HG03159 (cell line): ENCODE results near the gene CPEB3.
"Not testable (repeated sequence)": the region's sequence is repeated elsewhere in the genome, so short reads cannot be mapped to it uniquely, and the experiment has no call there.

Experiments
- ATAC-seq: cut with Tn5 transposase; IDR thresholded peaks from one replicate; pipeline ENCODE4 v1.9.1; 2021; ENCODE audit warnings: mild to moderate bottlenecking, moderate library complexity; ENCODE audit not compliant: unreplicated experiment

Gene CPEB3

DNA sequence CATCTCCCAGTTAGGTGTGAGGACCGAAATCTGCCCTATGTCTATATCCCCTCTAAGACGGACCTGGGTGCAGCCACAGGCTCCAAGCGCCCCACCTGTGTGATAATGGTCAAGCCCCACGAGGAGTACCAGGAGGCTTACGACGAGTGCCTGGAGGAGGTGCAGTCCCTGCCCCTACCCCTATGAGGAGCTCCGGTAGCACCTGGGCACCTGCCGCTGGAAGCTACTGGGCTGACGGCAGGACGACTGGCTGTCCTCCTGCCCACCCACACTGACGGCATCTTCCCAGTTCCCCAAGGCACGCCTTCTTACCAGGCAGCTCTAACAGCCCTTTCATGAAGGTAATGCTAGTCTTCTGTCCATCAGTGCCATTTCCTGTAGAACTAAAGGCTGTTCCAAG is 74.3 kb downstream of the CPEB3 start:
- ATAC-seq = not testable (repeated sequence)

DNA sequence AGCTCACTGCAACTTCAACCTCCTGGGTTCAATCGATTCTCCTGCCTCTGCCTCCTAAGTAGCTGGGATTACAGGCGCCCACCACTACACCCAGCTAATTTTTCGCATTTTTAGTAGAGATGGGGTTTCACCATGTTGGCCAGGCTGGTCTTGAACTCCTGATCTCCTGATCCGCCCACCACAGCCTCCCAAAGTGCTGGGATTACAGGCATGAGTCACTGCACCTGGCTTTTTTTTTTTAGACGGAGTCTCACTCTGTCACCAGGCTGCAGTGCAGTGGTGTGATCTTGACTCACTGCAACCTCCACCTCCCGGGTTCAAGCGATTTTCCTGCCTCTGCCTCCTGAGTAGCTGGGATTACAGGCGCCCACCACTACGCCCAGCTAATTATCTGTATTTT is 75.7 kb downstream of the CPEB3 start:
- not testable (repeated sequence) for ATAC-seq

DNA sequence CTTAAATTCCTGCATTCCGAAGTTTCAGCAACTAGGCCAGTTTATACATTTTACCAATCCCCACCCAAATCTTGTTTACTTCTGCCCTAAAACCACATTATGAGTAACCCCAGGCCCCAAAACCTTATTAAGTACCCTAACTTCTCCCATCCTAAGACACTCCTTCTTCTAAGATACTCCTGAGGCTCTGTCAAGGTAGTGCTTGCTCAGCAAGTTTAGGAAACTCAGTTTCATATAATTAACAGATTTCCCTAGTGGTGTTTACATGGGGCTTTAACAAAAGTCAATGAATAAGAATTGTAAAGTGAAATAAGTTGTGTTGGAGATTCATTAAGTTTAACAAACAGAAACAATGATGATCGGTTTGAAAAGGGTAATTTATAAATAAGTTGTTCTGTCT is 77.8 kb downstream of the CPEB3 start:
- ATAC-seq = no peak

DNA sequence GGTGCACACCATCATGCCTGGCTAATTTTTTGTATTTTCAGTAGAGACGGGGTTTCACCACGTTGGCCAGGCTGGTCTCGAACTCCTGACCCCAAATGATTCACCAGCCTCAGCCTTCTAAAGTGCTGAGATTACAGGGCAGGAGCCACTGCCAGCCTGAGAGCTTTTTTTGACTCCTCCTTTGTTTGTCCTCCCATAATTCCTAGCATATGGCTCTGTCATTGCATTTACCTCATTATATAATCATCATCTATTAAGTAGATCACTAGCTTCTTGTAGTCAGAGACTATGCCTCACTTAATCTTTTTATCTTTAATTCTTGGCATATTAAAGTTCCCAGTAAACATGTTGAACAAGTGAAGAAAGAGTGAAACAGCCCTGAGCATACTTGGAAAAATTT is 82.1 kb downstream of the CPEB3 start:
- no peak for ATAC-seq

DNA sequence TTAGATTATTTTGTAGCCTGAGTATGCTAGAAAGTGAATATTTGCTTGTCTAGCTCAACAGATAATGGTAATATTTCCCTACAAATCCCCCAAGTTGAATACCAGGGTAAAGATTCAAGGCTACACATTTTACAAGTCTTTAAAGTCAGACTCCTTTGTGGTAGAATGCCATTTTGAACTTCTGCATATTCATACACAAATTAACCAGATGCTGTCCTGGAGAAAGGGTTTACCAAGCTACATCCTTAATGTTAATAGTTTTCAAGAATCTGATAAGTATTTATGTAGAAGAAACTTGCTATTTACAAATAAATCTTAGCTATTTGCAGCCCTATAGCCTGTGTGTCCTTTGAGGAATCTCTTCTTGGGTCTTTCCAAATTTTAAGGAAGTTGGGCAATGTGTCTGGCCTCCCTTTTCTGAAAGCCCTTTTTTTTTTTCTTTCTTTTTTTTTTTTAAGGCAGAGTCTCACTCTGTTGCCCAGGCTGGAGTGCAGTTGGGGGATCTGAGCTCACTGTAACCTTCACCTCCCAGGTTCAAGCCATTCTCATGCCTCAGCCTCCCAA is 82.6 kb downstream of the CPEB3 start:
- no peak for ATAC-seq

DNA sequence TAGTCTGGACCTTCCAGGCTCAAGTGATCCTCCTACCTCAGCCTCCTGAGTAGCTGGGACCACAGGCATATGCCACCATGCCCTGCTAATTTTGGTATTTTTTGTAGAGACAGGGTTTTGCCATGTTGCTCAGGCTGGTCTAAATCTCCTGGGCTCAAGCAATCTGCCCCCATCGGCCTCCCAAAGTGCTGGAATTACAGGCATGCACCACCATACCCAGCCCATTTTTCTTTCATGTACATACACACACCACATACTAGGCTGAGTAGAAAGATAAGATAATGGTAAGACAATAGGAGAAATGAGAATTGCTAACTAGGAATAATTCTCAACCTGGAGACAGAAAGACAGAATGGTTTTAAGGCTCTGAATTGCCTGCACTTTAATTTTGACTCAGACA is 83.8 kb downstream of the CPEB3 start:
- no peak for ATAC-seq

DNA sequence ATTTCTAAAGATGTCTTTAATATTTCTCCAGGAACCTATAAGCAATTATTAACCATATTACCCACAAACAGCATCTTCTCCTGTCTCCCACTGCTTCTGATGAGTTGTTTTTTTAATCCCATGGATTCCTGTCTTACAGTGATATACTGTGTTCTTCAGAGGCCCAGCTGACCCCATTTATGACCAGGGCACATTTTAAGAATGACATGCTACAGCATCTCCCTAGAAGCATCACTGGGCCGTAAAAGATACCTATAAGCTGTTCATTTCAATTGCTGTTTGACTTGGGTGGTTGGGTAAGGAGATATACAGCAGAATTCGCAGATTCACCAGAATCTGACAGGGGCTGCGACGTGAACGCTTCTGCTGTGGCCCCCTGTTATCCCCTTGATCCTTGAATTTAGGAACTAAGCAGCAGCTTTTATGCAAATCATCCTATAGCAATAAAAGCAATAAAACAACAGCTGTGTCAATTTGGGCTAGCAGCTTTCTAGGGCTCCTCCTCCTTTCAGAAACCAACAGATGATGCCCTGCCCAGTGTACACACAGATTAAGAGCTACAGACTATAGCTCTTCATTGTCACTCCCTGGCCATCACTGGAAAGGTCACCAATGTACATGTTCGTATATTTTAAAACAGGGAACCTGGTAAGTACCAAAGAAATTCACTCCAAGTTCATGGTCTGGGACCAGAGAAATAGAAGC is 86.8 kb downstream of the CPEB3 start:
- no peak for ATAC-seq

DNA sequence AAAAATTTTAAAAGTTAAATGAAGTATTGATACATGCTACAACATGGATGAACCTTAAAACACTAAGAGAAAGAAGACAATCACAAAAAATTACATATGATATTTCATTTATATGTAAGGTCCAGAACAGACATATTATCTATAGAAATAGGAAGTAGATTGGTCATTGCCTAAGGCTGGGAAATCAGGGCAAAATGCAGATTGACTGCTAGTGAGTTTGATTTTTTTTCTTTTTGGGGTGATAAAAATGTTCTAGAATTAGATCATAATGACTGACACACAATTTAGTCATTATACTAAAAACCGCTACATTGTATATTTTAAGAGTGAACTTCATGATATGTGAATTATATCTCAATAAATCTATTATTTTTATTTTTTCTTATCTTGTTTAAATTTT is 88.3 kb downstream of the CPEB3 start:
- no peak for ATAC-seq

DNA sequence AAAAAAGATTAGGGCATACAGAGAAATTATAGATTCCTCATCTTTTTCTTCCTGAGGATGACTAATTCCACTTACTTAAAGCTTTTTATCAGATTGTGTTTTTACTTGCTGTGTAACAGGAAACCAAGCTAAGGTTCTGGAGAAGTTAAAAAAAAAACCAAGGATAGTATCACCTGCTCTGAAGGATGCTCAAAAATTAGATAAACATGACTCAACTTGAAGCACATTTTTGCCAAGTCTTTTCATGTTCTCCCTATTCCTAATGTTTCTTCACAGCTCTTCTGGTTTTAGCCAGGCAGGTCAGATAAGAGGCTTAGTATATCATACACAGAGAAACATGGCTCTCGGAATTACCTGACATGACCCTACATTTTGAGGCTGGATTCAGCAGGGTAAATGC is 90.3 kb downstream of the CPEB3 start:
- ATAC-seq = no peak

DNA sequence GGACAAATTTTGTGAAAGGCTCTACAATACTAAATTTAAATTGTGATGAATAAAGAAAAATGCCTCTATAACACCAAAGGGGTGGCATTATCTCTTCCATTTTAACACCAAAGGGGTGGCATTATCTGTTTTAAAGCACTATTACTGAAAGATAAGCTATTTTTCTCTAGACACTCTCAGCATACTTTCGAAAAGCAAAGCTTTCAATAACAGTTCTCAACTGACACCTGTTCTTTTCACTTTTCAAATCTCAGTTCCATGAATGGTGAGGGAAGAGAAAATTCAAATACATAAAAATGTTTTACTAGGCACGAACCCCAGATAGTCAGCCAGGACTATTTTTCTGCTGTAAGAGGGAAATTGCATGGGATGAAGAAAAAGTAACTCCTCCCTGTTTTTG is 103.8 kb downstream of the CPEB3 start:
- ATAC-seq = no peak

DNA sequence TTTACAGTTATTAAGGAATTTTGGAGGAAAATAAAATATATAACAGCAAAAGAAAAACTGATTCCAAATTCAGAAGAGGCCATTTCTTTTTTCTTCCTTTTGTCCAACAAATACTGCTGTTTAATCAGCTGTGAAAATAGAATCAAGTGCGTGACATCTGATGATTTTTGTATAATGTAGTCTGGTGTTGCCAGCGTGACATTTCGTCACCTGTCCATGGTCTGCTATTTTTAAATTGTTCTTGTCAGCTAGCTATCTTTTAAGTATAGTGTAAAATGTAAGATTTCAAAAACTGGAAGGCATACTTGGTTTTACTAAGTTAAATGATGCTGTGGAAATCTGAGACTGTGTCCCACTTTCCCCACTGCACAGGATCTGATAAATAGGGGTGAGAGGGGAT is 105.9 kb downstream of the CPEB3 start:
- ATAC-seq = no peak

DNA sequence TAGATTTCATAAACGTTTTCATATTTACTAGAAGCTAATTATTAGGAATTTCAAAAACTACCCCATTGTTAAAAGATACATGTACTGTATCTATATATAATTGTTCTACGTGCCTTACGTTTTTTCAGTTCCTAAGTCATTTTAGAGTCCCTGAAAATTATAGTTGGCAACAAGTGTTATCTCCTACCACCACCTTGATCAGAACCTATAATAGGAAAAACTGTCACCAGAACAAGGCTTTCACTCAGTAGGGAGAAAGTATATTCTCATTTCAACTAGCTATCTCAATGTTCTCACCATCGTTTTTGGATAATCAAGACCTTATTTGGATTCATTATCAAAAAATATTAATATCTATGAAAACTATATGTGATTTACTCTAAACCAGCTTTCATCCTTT is 107.7 kb downstream of the CPEB3 start:
- no peak for ATAC-seq

DNA sequence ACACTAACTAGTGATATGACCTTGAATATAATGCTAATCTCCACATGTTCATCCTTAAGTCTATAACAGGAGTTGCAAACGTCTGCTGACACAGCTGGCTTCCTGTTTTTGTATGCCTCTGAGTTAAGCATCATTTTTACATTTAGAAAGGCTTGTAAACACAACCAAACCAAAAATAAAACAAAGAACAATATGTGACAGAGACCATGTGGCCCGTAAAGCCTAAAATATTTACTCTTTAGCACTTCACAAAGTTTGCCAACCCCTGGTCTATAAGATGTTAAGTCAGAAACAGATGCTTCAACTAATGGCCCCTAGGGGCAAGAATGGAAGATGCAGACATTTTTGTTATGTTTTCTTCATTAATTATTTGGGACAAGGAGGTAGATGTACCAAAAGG is 109.3 kb downstream of the CPEB3 start:
- no peak for ATAC-seq

DNA sequence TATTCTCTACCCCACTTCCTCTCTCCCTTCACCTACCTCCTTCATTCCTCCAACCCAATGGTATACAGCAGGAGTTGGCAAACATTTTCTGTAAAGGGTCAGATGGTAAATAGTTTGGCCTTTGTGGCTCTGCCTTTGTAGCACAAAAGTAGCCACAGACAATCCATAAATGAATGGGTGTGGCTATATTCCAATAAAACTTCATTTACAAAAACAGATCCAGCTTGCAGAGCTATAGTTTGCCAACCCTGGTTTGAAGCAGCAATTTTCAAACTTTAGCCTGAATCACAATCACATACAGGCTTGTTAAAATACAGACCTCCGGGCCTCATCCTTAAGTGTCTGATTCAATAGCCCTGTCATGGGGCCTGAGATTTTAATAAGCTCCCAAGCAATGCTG is 110.5 kb downstream of the CPEB3 start:
- ATAC-seq = no peak

DNA sequence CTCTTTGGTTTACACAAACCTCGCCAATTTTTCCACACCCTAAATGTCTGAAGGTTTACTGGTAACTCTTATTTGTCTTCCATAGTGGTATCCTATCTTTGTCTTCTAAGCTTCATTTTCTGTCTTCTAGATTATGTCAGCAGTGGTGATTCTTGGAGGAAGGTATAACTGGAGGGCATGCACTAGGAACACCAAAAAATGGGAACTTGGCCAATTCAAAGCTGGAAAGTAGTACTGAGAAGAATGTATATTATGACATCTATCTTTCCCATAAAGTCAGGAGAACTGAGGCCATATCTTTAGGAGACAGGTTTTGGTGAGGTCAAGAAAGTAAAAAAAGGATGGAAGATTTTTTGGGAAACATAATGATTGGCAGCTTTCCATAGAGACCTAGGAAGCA is 113.3 kb downstream of the CPEB3 start:
- ATAC-seq = no peak

DNA sequence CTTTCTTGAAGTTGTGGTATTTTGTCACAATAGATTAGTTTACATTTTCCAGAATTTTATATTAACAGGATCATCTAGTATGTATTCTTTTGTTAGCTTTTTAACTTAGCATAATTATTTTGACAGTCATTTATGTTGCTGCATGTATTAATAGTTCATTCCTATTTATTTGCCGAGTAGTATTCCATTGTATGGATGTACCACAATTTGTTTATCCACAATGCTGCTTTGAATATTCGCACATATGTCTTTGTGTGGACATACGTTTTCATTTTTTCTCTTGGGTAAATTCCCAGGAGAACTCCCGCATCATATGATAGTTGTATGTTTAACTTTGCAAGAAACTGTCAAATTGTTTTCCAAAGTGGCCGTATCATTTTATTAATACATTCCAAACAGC is 115.7 kb downstream of the CPEB3 start:
- no peak for ATAC-seq

DNA sequence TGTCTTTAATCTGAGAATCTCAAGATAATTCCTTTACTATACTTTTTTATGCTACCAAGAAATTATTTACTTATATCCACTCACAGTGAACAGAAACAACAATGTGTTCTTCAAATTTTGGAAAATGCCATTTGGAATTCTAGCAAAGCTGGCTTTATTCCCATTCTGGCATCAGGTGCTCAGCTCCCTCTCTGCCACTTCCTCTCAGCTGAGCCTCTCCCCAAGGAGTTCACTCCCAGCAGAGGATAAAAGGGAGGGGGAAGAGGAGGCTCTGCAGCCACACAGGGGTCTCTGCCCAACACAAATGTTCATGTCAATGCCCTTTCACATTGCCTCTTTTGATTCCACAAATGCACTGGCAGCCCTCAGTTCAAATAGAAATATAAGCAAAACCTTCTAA is 116.9 kb downstream of the CPEB3 start:
- no peak for ATAC-seq

DNA sequence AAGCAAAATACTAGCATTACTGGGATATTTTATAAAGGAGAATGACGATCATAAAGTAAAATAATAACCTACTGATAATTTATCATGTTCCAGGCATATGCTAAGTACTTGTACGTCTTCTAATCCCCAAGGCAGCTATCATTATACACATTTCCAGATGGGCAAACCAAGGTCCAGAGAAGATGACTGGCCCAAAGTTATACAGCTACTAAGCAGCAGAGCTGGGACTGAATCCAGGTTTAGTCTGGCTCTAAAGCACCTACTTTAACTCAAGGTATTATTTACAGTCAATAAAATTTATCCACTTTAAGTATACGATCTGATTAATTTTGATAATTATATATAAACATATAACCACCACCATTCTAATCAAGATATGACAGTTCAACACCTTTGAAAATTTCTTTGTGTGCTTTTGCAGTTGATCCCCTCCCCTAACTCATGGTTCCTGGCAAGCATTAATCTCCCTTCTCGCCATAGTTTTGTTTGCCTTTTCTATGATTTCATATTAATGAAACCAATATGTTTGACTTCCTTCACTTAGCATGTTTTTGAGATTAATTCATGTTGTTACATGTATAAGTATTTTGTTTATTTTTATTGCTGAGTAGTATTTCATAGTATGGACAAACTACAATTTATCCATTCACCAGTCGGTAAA is 126.7 kb downstream of the CPEB3 start:
- ATAC-seq = no peak

DNA sequence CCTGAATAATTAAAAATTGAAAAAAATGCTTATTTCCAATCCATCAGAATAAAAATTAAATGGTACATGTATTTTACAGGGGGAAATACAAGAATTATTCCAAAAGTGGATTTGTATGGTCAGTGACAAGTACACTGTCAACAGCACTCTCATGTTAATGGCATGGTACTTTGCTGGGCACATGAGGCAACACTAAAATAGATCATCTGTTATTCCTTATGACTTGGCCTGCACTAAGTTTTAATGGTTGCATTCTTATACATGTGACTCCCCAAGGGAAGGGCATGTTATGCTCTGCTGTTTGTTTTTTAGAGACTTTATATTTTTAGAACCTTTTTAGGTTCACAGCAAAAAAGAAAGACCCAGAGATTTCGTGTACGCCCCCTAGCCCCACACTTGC is 128.3 kb downstream of the CPEB3 start:
- no peak for ATAC-seq

DNA sequence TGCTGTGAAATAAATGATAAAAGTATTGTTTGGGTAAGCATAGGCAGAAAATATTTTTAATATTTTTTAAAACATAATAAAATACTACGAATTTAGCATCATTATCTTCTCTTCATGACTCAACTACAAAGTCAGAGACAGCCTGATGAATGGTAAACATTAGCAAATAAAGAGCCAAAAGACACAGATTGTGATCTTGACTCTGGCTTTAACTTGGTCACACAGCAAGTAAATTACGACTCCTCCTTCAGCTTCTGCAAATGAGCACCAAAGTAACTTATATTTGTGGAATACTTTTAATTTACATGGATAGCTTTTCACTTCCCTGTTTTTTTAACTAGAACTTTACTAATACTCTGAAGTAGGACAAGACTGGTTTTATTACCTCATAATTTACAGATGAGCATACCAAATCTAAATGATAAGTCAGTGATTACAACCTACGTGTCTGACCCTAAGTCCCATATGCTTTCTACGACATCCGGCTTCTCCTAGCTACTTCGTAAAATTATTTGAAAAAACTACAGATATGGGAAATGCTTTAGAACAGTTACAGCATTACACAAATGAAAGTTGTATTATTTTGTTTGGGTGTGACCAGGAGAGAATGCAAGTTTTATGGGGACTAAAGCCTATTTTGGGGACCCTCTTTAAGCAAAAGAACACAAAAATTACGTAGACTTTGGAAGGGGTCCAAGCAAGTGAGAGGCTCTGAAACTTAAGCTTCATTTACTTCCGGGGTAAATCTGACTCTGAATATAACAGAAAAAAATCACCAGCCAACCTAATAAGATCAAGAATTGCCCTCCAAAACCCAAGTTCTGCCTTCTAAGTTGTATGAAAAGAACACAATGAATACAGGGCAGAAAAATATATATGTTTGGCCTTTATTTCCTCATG is 133.8 kb downstream of the CPEB3 start:
- no peak for ATAC-seq

DNA sequence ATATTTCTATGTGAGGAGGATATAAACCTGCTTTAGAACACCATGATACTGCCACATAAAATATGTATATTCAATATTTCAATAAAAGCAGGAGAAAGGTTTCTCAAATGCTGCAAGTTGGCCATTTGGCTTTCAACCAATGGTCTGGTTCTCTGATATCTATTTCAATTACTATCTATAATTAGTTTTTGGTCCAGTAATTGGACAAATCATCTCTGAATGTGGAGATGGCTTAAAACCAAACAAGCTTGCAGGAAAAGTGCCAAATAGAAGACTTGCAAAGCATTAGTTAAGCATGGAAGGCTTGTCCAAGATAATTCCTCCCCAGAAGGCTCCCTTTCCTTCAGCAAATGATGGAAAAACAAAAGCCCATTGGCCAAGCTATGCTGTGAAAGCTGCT is 140.1 kb downstream of the CPEB3 start:
- no peak for ATAC-seq

DNA sequence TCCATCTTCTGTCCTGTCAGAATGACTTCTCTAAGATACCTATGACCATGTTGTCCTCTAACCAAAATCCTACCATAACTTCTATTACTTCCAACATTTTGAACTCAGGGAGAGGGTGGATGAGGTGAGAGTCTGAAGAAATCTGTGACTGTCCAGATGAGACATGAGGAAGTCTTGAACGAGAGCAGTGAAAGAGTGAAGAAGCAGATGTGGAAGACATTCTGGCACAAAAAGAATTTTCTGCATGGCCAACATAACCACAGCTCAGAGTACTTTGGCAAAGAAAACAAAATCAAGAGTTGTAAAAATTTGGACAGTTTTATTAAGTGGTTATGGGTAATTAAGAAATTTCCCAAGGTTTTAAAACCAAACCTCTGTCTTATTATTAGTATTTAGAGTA is 141.6 kb downstream of the CPEB3 start:
- ATAC-seq = no peak
